Tibial nerve (tissue), 4 donors: ENCODE data around the gene ADI1.

Experiments
- CTCF ChIP-seq, 5 experiments: fragments of 200-600 bp in 3 of 5; fragments of 450-650 bp in 2 of 5; sonication (generic) in 3 of 5; IDR thresholded peaks; one replicate each; pipeline ENCODE4 v1.5.1; 2016 to 2019; ENCODE audit warnings: antibody characterized with exemption in 5 of 5, mild to moderate bottlenecking in 3 of 5, moderate library complexity in 2 of 5
- EP300 ChIP-seq, 2 donors: sonication (generic); formaldehyde crosslinking; IDR thresholded peaks; one replicate each; pipeline ENCODE4 v1.6.1; 2017; ENCODE audit warnings: antibody characterized with exemption in 2 of 2, mild to moderate bottlenecking in 1 of 2
- POLR2A ChIP-seq, 2 donors: fragments of 450-650 bp; IDR thresholded peaks; one replicate each; pipeline ENCODE4 v1.6.1; 2017; ENCODE audit warnings: antibody characterized with exemption in 2 of 2, mild to moderate bottlenecking in 2 of 2, moderate library complexity in 2 of 2

GRCh38 chr2:3520591-3520990, 1.3 kb upstream of the ADI1 start:
- TF ChIP-seq CTCF (IDR thresholded peaks at IDR 0.05) = no peak
- no peak for TF ChIP-seq POLR2A (IDR thresholded peaks at IDR 0.05)
- TF ChIP-seq EP300 (IDR thresholded peaks at IDR 0.05) = no peak
